Astrocyte of the cerebellum (primary cell): ENCODE results near the gene MCM8.
A peak's percentile ranks its signal among the peaks of the same experiment; 100 is the strongest.

Experiments used
- DNase-seq: peaks from one replicate; pipeline ENCODE4 v3.0.0-alpha.2; 2011; ENCODE audit warnings: low read depth
- H3K4me3 ChIP-seq: 2 replicates; pipeline ENCODE4 v1.5.1; 2011; ENCODE audit warnings: mild to moderate bottlenecking, low read depth, low read length, moderate library complexity
- CTCF ChIP-seq: IDR thresholded peaks from 2 replicates; pipeline ENCODE4 v1.5.1; 2012; ENCODE audit warnings: low read length, low read depth, moderate library complexity, mild to moderate bottlenecking; ENCODE audit errors: missing control alignments
- in situ Hi-C: cut with HindIII; loops from 2 replicates; pipeline ENCODE4 v1.10.0; 2017; ENCODE audit warnings: low sequenced_read_pairs

The MCM8 gene

GRCh38 chr20:5928836-5929715 lies 21.4 kb upstream of the MCM8 start:
- TF ChIP-seq CTCF, result no peak
- in situ Hi-C loops, result no loop called here
- no peak overlapping the region for H3K4me3 ChIP-seq
- no peak for DNase-seq

- H3K4me3 ChIP-seq, result no peak overlapping the region
- no peak for DNase-seq
- in situ Hi-C loops, result no loop called here
- TF ChIP-seq CTCF, result no peak
Measured at GRCh38 chr20:5931411-5931810, 19.0 kb upstream of the MCM8 start.

- TF ChIP-seq CTCF, result no peak
- in situ Hi-C loops, result no loop called here
- no peak for DNase-seq
- no peak overlapping the region for H3K4me3 ChIP-seq
Measured at GRCh38 chr20:5932796-5933195, 17.7 kb upstream of the MCM8 start.

- DNase-seq, result no peak
- peak; percentile 25 for TF ChIP-seq CTCF
- no peak overlapping the region for H3K4me3 ChIP-seq
- in situ Hi-C loops, result no loop called here
Measured at GRCh38 chr20:5933802-5934436, 16.5 kb upstream of the MCM8 start.

- H3K4me3 ChIP-seq, result no peak overlapping the region
- TF ChIP-seq CTCF, result no peak
- in situ Hi-C loops, result no loop called here
- no peak for DNase-seq
Measured at GRCh38 chr20:5935384-5935783, 15.1 kb upstream of the MCM8 start.

GRCh38 chr20:5936238-5936637 lies 14.2 kb upstream of the MCM8 start:
- DNase-seq, result no peak
- no peak for TF ChIP-seq CTCF
- H3K4me3 ChIP-seq, result no peak overlapping the region
- in situ Hi-C loops, result no loop called here
